H1 (cell line): Measurements from ENCODE around the gene PEX12. TPM values are rescaled to one million over a fixed set of nuclear protein-coding genes. Genes with fewer than 3 reads are reported as not detected.

Source experiments
- CTCF ChIA-PET: fragments of 300-600 bp; sonication (Branson Sonifier 250); formaldehyde crosslinking; loops from one replicate; lab custom pipeline; 2021; ENCODE audit not compliant: partially characterized antibody; lab: Charles Lee
- POLR2A ChIA-PET: fragments of 300-600 bp; sonication (Branson Sonifier 250); formaldehyde crosslinking; loops from one replicate; lab custom pipeline; 2021; ENCODE audit warnings: inconsistent platforms; ENCODE audit not compliant: partially characterized antibody; lab: Charles Lee
- DNase-seq, 2 experiments: peaks; one replicate each; pipeline versions ENCODE4 v3.0.0 to v3.0.0-alpha.2; 2010 to 2022; ENCODE audit warnings: low spot score in 2 of 2, low read depth in 1 of 2, mixed read lengths in 1 of 2
- FAIRE-seq: peaks from 2 replicates; lab custom pipeline; 2011; peaks lifted over from hg19 to GRCh38; lab: Jason Lieb, UNC
- H2AFZ ChIP-seq: 2 replicates; pipeline ENCODE4 v1.8.1; 2012; ENCODE audit warnings: low read length, inconsistent platforms
- H2AK5ac ChIP-seq: 2 replicates; pipeline ENCODE4 v1.6.1; 2013; ENCODE audit warnings: low read depth, low read length
- H2BK120ac ChIP-seq: replicated peaks from 2 replicates; pipeline ENCODE3; 2013; ENCODE audit warnings: low read depth, low read length, inconsistent platforms
- H2BK12ac ChIP-seq: 2 replicates; pipeline ENCODE4 v1.6.1; 2013; ENCODE audit warnings: low read depth, low read length
- H2BK15ac ChIP-seq: 2 replicates; pipeline ENCODE4 v1.6.1; 2013; ENCODE audit warnings: low read length
- H2BK20ac ChIP-seq: 2 replicates; pipeline ENCODE4 v1.6.1; 2013; ENCODE audit warnings: low read length
- H2BK5ac ChIP-seq: 2 replicates; pipeline ENCODE4 v1.6.1; 2013; ENCODE audit warnings: low read depth, low read length
- H3K14ac ChIP-seq: 2 replicates; pipeline ENCODE4 v1.6.1; 2013; ENCODE audit warnings: inconsistent platforms; ENCODE audit not compliant: insufficient read length
- H3K18ac ChIP-seq: 2 replicates; pipeline ENCODE4 v1.6.1; 2013; ENCODE audit warnings: low read length; ENCODE audit errors: extremely low read depth
- H3K23ac ChIP-seq: 2 replicates; pipeline ENCODE4 v1.6.1; 2013; ENCODE audit warnings: inconsistent platforms; ENCODE audit not compliant: insufficient read length
- H3K23me2 ChIP-seq: 2 replicates; pipeline ENCODE4 v1.6.1; 2013; ENCODE audit warnings: low read depth, low read length
- H3K27ac ChIP-seq: 2 replicates; pipeline ENCODE4 v1.6.1; 2011; ENCODE audit warnings: low read depth, low read length, inconsistent platforms
- H3K27me3 ChIP-seq, 4 experiments: replicated peaks in 1 of 4; 1 replicate in 1 of 4; 2 replicates in 3 of 4; pipeline versions ENCODE4 v1.6.1 to v1.8.1; 2011 to 2013; ENCODE audit warnings: low read length in 3 of 4, mild to moderate bottlenecking in 3 of 4, inconsistent platforms in 2 of 4, mixed read lengths in 2 of 4, moderate library complexity in 1 of 4; ENCODE audit not compliant: control insufficient read depth in 3 of 4, insufficient read depth in 3 of 4; ENCODE audit errors: extremely low read depth in 1 of 4
- H3K36me3 ChIP-seq, 4 experiments: 2 replicates each; pipeline versions ENCODE4 v1.6.1 to v1.8.1; 2011 to 2013; ENCODE audit warnings: mild to moderate bottlenecking in 4 of 4, low read length in 3 of 4, moderate library complexity in 2 of 4, control low read depth in 1 of 4, inconsistent platforms in 1 of 4; ENCODE audit not compliant: insufficient read depth in 4 of 4, control insufficient read depth in 2 of 4
- H3K4ac ChIP-seq: replicated peaks from 2 replicates; pipeline ENCODE3; 2013; ENCODE audit warnings: low read length, low read depth, mixed read lengths, inconsistent platforms; ENCODE audit not compliant: insufficient read length
- H3K4me1 ChIP-seq, 4 experiments: replicated peaks in 1 of 4; 1 replicate in 1 of 4; 2 replicates in 3 of 4; pipeline versions ENCODE4 v1.6.1 to v1.8.1; 2011 to 2013; ENCODE audit warnings: low read length in 3 of 4, inconsistent platforms in 2 of 4, mixed read lengths in 1 of 4; ENCODE audit not compliant: insufficient read depth in 4 of 4, control insufficient read depth in 3 of 4
- H3K4me2 ChIP-seq, 2 experiments: 2 replicates each; pipeline versions ENCODE4 v1.6.1 to v1.8.1; 2011 to 2013; ENCODE audit warnings: low read depth in 2 of 2, low read length in 2 of 2, control low read depth in 1 of 2, inconsistent platforms in 1 of 2, mild to moderate bottlenecking in 1 of 2; ENCODE audit not compliant: insufficient read depth in 1 of 2
- H3K4me3 ChIP-seq, 4 experiments: fragments of 200-600, 300-600 bp in 1 of 4; sonication (generic), shearing (Covaris generic), sonication (Bioruptor Twin) in 1 of 4; 2 replicates each; pipeline versions ENCODE4 v1.5.1 to v1.8.1; 2011 to 2016; ENCODE audit warnings: low read length in 4 of 4, low read depth in 3 of 4, control low read depth in 2 of 4, inconsistent platforms in 2 of 4, mild to moderate bottlenecking in 2 of 4, mixed read lengths in 1 of 4, moderate library complexity in 1 of 4; ENCODE audit not compliant: insufficient read depth in 2 of 4; ENCODE audit errors: extremely low read depth in 1 of 4
- H3K56ac ChIP-seq: replicated peaks from 2 replicates; pipeline ENCODE3; 2013; ENCODE audit warnings: low read depth, mild to moderate bottlenecking, mixed read lengths, low read length, inconsistent platforms; ENCODE audit not compliant: insufficient read length
- H3K79me1 ChIP-seq: 2 replicates; pipeline ENCODE4 v1.6.1; 2013; ENCODE audit warnings: low read depth, low read length, control low read depth
- H3K79me2 ChIP-seq, 2 experiments: 2 replicates each; pipeline versions ENCODE4 v1.6.1 to v1.8.1; 2012 to 2013; ENCODE audit warnings: low read length in 2 of 2, mild to moderate bottlenecking in 2 of 2, inconsistent platforms in 1 of 2; ENCODE audit not compliant: insufficient read depth in 2 of 2, control insufficient read depth in 1 of 2
- H3K9ac ChIP-seq, 4 experiments: replicated peaks in 1 of 4; 1 replicate in 1 of 4; 2 replicates in 3 of 4; pipeline versions ENCODE4 v1.6.1 to v1.8.1; 2011 to 2013; ENCODE audit warnings: low read depth in 3 of 4, low read length in 3 of 4, control low read depth in 2 of 4, mild to moderate bottlenecking in 2 of 4, moderate library complexity in 2 of 4, inconsistent platforms in 1 of 4; ENCODE audit errors: extremely low read depth in 1 of 4
- H3K9me3 ChIP-seq, 2 experiments: 2 replicates each; pipeline versions ENCODE4 v1.6.1 to v1.8.1; 2012 to 2013; ENCODE audit warnings: mild to moderate bottlenecking in 2 of 2, moderate library complexity in 2 of 2, control low read depth in 1 of 2, inconsistent platforms in 1 of 2, low read depth in 1 of 2, low read length in 1 of 2, mixed read lengths in 1 of 2; ENCODE audit not compliant: insufficient read depth in 2 of 2
- H4K20me1 ChIP-seq, 2 experiments: replicated peaks in 1 of 2; 2 replicates each; pipeline versions ENCODE3 to v1.8.1; 2011 to 2013; ENCODE audit warnings: inconsistent platforms in 2 of 2, low read length in 2 of 2, mild to moderate bottlenecking in 1 of 2; ENCODE audit not compliant: insufficient read depth in 2 of 2, control insufficient read depth in 1 of 2
- H4K5ac ChIP-seq: 2 replicates; pipeline ENCODE4 v1.6.1; 2013; ENCODE audit warnings: low read length, low read depth, mixed read lengths, inconsistent platforms; ENCODE audit not compliant: insufficient read length
- H4K8ac ChIP-seq: 2 replicates; pipeline ENCODE4 v1.8.0; 2013; ENCODE audit warnings: mild to moderate bottlenecking, moderate library complexity, low read length, inconsistent platforms; ENCODE audit not compliant: insufficient read depth; ENCODE audit errors: extremely low read depth
- H4K91ac ChIP-seq: replicated peaks from 2 replicates; pipeline ENCODE3; 2013; ENCODE audit warnings: low read length, mixed read lengths, inconsistent platforms; ENCODE audit not compliant: insufficient read length
- ASH2L ChIP-seq: fragments of 200-600, 300-600 bp; sonication (generic); IDR thresholded peaks from one replicate; pipeline ENCODE4 v1.7.1; 2017; ENCODE audit warnings: low read length
- BACH1 ChIP-seq: IDR thresholded peaks from 2 replicates; pipeline ENCODE4 v1.6.1; 2012; ENCODE audit warnings: low read length, improper control_type of control experiment
- BCL11A ChIP-seq, 2 experiments: IDR thresholded peaks; one replicate each; pipeline ENCODE4 v1.6.1; 2011; ENCODE audit warnings: low read depth in 2 of 2, low read length in 2 of 2, mild to moderate bottlenecking in 2 of 2
- CHD1 ChIP-seq: IDR thresholded peaks from 2 replicates; pipeline ENCODE4 v1.6.1; 2012; ENCODE audit warnings: low read depth, low read length, improper control_type of control experiment
- CHD2 ChIP-seq: IDR thresholded peaks from 2 replicates; pipeline ENCODE4 v1.6.1; 2012; ENCODE audit warnings: low read length, improper control_type of control experiment
- FOSL1 ChIP-seq: IDR thresholded peaks from 2 replicates; pipeline ENCODE4 v1.6.1; 2011; ENCODE audit warnings: mild to moderate bottlenecking, low read depth, low read length, moderate library complexity; ENCODE audit not compliant: insufficient read depth
- GABPA ChIP-seq: IDR thresholded peaks from 2 replicates; pipeline ENCODE4 v1.6.1; 2011; ENCODE audit warnings: mild to moderate bottlenecking, low read length, moderate library complexity, borderline replicate concordance; ENCODE audit not compliant: insufficient read depth
- GTF2F1 ChIP-seq: IDR thresholded peaks from 2 replicates; pipeline ENCODE4 v1.6.1; 2012; ENCODE audit warnings: low read depth, low read length, improper control_type of control experiment, borderline replicate concordance
- HDAC6 ChIP-seq: IDR thresholded peaks from one replicate; pipeline ENCODE4 v1.7.1; 2012; ENCODE audit warnings: low read depth, mild to moderate bottlenecking, inconsistent platforms, low read length, moderate library complexity
- KDM4A ChIP-seq: IDR thresholded peaks from one replicate; pipeline ENCODE4 v1.7.1; 2012; ENCODE audit warnings: low read depth, mild to moderate bottlenecking, moderate library complexity, low read length, inconsistent platforms; ENCODE audit not compliant: severe bottlenecking
- POU5F1 ChIP-seq: IDR thresholded peaks from 2 replicates; pipeline ENCODE4 v1.6.1; 2011; ENCODE audit warnings: low read depth, mild to moderate bottlenecking, low read length, moderate library complexity
- SAP30 ChIP-seq: fragments of 300-600 bp; sonication (generic); IDR thresholded peaks from 2 replicates; pipeline ENCODE4 v1.7.1; 2012; ENCODE audit warnings: low read length, moderate library complexity, mild to moderate bottlenecking, inconsistent platforms; ENCODE audit not compliant: insufficient read depth, insufficient replicate concordance
- SIRT6 ChIP-seq: IDR thresholded peaks from one replicate; pipeline ENCODE4 v1.7.1; 2012; ENCODE audit warnings: low read length, inconsistent platforms
- SRF ChIP-seq: IDR thresholded peaks from 2 replicates; pipeline ENCODE4 v1.6.1; 2011; ENCODE audit warnings: mild to moderate bottlenecking, low read depth, low read length, moderate library complexity
- TAF1 ChIP-seq: IDR thresholded peaks from 2 replicates; pipeline ENCODE4 v1.6.1; 2011; ENCODE audit warnings: mild to moderate bottlenecking, low read depth, low read length
- TBP ChIP-seq: IDR thresholded peaks from 2 replicates; pipeline ENCODE4 v1.6.1; 2011; ENCODE audit warnings: low read depth, low read length, improper control_type of control experiment
- WGBS, 2 experiments: shearing (Covaris generic) in 1 of 2; methylation state at CpG; one replicate each; pipeline versions ENCODE4 v1.1.6 to v1.1.7; 2013 to 2015; ENCODE audit warnings: low lambda C conversion rate in 2 of 2, mixed read lengths in 2 of 2, inconsistent platforms in 1 of 2, low coverage in 1 of 2, missing lambda C conversion rate in 1 of 2; ENCODE audit not compliant: insufficient replicate concordance in 2 of 2, insufficient coverage in 1 of 2, insufficient read length in 1 of 2; ENCODE audit errors: extremely low coverage in 1 of 2, missing lambda C conversion rate in 1 of 2; 5-methylcytosine and 5-hydroxymethylcytosine counted together
- polyA plus RNA-seq, 7 experiments: library from polyadenylated mRNA; depleted of rRNA in 3 of 7; stranded (reverse) in 5 of 7; unstranded in 2 of 7; fragments of >200 nt in 5 of 7; fragments of 200-250 nt in 2 of 7; gene quantifications; 1 replicate in 5 of 7; 2 replicates in 1 of 7; 4 replicates in 1 of 7; pipeline versions ENCODE4 v1.2.1 to v1.2.3, GENCODE V29; 2011 to 2013; ENCODE audit warnings: missing spikeins in 2 of 7, mixed read lengths in 2 of 7
- total RNA-seq: library from RNA; stranded (reverse); fragmentation: NEBNext Ultra II Directional; extraction: Animal tissue kit (Norgen Biotek cat#: 25700); gene quantifications from 2 replicates; pipeline ENCODE4 v1.2.1, GENCODE V29; 2021

The PEX12 gene
- total and polyA plus RNA-seq, 2 of the 8 experiments (the other 6 are each of a cell fraction or from before 2014, with no cell fraction given) = 3.0 to 5.9 TPM

- H4K20me1 ChIP-seq = no peaks in the 10 kb centered on the region
- H3K36me3 ChIP-seq = no peaks in the 10 kb centered on the region
- no peak overlapping the region for H4K91ac ChIP-seq
- DNase-seq (no peak), FAIRE-seq (no peak)
- H3K18ac ChIP-seq = no peak overlapping the region
- no peak overlapping the region for H3K4ac ChIP-seq
- no peaks in the 10 kb centered on the region; a peak in 2 of 7 replicates for H3K27me3 ChIP-seq
- no peak overlapping the region for H3K14ac ChIP-seq
- H3K4me2 ChIP-seq = no peak overlapping the region
- no peaks in the 10 kb centered on the region for H3K9me3 ChIP-seq
- H4K5ac ChIP-seq = no peak overlapping the region
- H3K56ac ChIP-seq = no peak overlapping the region
- no peak overlapping the region for H3K27ac ChIP-seq
- no peak overlapping the region for H2BK5ac ChIP-seq
- H3K23me2 ChIP-seq = no peaks in the 10 kb centered on the region
- no peak overlapping the region for H3K9ac ChIP-seq
- H4K8ac ChIP-seq = no peak overlapping the region
- no peak overlapping the region for H3K4me3 ChIP-seq
- no peak overlapping the region for H2BK20ac ChIP-seq
- no peak overlapping the region for H2BK120ac ChIP-seq
- H3K4me1 ChIP-seq = no peaks in the 10 kb centered on the region
- H2BK15ac ChIP-seq = no peak overlapping the region
- H2BK12ac ChIP-seq = no peak overlapping the region
- 81% methylated on average over 1 of the region's 1 CpG; no CpG with 5 or more reads in 1 of the 2 experiments for WGBS, 2 experiments
- H2AK5ac ChIP-seq = no peak overlapping the region
- H3K23ac ChIP-seq = no peak overlapping the region
- no peaks in the 10 kb centered on the region for H3K79me1 ChIP-seq
- ChIA-PET CTCF (interaction anchor here (1.0 to 4.3 kb wide), 5 partner anchors 11 to 378 kb away, joined by 3 to 25 read pairs (median 3); partner anchors contain the start of gene SLFN12L), POLR2A (interaction anchor here (0.9 kb wide), 1 partner anchor 450 kb away, joined by 3 read pairs; no protein-coding TSS in a partner anchor)
- H3K79me2 ChIP-seq = no peaks in the 10 kb centered on the region
- no peak overlapping the region for H2AFZ ChIP-seq
- TF ChIP-seq POU5F1 (no peak), TAF1 (no peak), SRF (no peak), GABPA (no peak), CHD1 (no peak), ASH2L (no peak), TBP (no peak), CHD2 (no peak), KDM4A (no peak), FOSL1 (no peak), BCL11A (IDR thresholded peaks at IDR 0.05; ENCODE audit: low read depth in 2 of 2, low read length in 2 of 2) (no peak), HDAC6 (no peak), BACH1 (no peak), GTF2F1 (no peak), SAP30 (no peak), SIRT6 (no peak)
These were observed 29.4 kb downstream of the PEX12 start for GRCh38 chr17:35548978-35549377.
